HG03196 (cell line): Measurements from ENCODE around the gene CEP85L.

Experiments used
- ATAC-seq: cut with Tn5 transposase; IDR thresholded peaks from one replicate; pipeline ENCODE4 v1.9.1; 2021; ENCODE audit not compliant: unreplicated experiment

CEP85L gene

GRCh38 chr6:118625833-118626232 is 25.6 kb downstream of the CEP85L start:
- no peak for ATAC-seq

- ATAC-seq: no peak
These were observed 29.5 kb downstream of the CEP85L start for GRCh38 chr6:118621799-118622470.

- no peak for ATAC-seq
These were observed 31.2 kb downstream of the CEP85L start for GRCh38 chr6:118620202-118620601.

GRCh38 chr6:118618676-118619377 is 32.6 kb downstream of the CEP85L start:
- peak; percentile 89 for ATAC-seq

DNA sequence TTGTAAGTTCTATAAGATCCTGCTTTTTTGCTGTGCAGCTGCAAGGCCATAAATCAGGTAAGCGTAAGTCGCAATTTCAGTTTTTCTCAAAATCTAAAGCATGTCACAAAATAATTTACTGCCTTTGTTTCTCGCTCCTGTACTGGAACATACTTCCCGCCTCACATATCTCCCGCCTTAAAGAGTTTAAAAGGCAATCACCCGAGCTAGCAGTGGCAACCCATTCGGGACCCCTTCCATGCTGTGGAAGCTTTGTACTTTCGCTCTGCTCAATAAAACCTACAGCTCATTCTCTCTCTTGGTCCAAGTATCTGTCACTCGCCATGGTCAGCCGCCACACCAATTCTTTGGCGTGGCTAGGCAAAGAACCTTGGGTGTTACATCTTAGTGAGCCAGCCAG is 34.0 kb downstream of the CEP85L start:
- ATAC-seq: no peak

DNA sequence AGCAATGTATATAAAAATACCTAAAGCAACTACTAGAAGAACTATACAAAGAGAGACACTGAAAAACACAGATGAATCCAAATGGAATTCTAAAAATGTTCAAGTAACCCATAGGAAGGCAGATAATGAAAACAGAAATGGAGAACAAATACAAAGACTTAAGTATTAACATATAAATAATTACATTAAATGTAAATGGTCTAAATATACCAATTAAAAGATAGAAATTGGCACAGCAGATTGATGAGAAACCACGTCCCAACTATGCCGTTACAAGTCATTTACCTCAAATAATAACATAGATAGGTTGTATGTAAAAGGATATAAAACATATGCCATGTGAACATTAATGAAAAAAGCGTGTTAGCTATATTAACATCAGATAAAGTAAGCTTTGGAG is 40.1 kb downstream of the CEP85L start:
- no peak for ATAC-seq

DNA sequence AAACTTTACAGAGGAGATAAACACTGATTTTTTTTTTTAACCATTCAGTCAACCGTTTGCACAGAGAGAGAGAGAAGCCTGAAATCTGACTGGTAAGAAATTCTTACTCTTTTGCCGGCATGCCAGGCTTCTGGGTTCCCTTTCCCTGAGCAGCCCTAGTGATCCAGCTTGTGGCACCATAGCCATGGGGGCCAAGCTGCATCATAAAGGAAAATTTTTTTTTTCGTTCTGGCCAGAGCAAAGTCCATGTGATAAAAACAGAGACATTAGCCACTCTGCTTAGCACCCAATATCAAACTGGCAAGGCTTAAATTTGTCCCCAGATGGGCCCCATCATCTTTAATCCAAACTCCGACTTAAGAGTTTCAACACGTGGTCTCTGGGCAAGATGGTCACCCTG is 44.5 kb downstream of the CEP85L start:
- ATAC-seq: no peak

DNA sequence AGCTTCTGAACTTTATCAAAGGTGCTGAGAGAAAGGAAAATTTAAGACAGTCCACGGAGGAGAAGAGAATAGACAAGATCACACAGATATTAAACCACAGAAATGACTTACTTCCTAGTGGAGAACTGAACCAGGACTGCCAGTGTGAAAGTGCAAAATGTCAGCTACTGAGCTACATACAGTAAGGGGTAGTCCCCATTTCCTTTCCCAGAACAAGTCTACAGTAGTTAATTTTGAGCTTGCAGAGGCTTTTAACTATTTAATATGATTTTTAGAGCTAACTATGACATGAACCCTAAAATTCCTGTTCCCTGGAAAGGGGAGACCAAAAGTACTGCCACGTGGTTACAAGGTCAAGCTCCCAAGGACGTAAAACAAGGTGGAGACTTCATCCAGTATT is 45.1 kb downstream of the CEP85L start:
- no peak for ATAC-seq

- ATAC-seq: no peak
These were observed 48.0 kb downstream of the CEP85L start for GRCh38 chr6:118603372-118603771.

GRCh38 chr6:118602300-118602699 is 49.1 kb downstream of the CEP85L start:
- no peak for ATAC-seq

GRCh38 chr6:118598324-118598723 is 53.1 kb downstream of the CEP85L start:
- no peak for ATAC-seq

DNA sequence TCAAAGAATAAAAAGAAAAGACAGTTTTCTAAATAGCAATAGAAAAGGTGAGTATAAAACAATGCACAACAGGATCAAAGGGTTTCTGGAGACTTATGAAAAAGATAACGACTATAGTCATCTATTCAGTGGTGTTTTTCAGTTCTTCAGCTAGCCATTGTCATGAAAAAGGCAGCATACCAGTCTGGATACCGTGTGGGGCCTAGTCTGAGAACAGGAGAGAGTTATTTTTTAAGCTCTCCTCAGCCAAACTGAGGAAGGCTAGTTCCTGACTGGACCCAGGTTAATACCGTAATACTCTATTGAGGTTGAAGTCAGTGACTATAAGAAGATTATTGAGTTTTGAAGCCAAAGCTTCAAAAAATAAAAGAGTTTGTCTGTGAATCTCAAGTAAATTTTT is 53.8 kb downstream of the CEP85L start:
- ATAC-seq: no peak

DNA sequence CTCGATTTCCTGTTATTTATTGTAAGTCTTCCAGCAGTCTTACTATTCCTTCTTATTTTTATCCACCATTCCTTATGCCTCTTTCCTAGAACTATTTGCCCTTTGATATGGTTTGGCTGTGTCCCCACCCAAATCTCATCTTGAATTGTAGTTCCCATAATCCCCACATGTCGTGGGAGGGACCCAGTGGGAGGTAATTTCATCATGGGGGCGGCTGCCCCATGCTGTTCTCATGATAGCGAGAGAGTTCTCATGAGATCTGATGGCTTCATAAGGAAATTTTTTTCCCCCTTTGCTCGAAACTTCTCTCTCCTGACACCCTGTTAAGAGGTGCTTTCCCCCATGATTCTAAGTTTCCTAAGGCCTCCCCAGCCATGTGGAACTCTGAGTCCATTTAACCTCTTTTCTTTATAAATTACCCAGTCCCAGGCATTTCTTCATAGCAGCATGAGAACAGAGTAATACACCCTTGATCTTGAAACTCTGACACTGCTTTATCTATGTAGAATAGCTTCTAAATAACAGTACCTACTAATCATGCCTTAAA is 54.5 kb downstream of the CEP85L start:
- ATAC-seq: no peak

GRCh38 chr6:118594877-118595276 is 56.5 kb downstream of the CEP85L start:
- no peak for ATAC-seq

DNA sequence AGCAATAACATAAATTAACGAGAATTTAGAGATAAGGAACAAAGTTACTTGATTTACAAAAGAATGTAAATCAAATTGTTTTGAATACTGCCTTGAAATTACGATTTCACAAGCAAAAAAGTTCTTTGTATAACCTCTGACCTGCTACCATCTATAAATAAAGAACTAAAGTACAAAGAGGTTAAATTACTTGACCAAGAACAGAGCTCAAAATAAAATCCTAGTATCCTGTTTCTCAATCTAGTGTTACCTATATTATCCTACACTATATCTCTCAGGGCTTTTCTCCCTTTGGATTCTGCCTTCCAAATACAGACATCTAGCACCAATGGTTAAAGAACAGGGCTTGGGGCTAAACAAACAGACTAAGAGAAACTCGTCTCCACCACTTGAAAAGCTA is 59.5 kb downstream of the CEP85L start:
- ATAC-seq: no peak

DNA sequence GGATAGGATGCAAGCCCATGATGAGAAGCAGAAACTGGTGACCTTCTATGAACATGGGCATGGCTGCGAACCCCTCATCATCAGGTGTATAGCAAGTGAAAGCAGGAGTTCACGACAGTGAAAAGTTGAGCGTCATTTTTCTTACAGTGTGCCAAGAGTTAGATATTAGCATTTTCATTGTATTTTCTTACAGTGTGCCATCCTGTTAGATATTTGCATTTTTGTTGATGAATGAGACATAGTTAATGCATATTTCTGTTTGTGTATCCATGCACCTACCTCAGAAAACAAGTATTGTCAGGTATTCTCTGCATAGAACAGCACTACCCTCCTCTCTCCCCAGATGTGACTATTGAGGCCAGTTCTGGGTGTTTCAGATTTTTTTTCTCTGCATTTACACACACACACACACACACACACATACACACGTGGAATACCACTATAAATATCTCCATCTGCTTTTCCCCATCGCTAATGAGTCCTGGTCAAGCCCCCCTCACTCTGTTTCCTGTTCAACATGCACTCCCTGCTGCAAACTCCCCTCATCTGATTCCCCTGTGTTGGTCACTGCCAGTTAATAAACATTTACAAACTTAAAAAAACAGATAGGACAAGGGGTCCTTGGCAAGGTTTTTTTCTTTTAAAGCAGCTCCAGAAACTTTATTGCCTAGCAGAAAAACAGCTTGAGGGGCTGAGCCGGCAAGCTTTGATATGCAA is 61.6 kb downstream of the CEP85L start:
- ATAC-seq: no peak

DNA sequence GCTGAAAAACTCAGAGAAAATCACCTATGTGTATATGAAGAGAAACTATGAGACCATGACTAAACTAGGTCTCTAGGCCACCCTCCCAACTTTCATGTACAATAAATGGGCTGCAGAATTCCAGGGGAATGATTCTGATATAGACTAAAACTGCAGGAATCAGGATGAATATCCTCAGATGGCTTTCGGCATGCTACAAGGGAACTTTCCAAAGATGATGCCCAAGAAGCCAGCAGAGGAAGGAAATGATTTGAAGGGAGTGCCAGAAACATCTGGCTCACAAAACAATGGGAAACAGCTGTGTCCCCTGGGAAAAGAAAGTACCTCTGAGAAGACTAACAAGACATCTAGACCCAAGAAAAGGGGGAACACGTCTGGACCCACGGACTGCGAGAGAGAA is 62.2 kb downstream of the CEP85L start:
- ATAC-seq: no peak

GRCh38 chr6:118588626-118589025 is 62.8 kb downstream of the CEP85L start:
- ATAC-seq: no peak

GRCh38 chr6:118586746-118587485 is 64.5 kb downstream of the CEP85L start:
- no peak for ATAC-seq

- no peak for ATAC-seq
These were observed 66.5 kb downstream of the CEP85L start for GRCh38 chr6:118584911-118585310.

- ATAC-seq: no peak
These were observed 69.9 kb downstream of the CEP85L start for GRCh38 chr6:118581489-118581959.
